AG04450 (cell line): Measurements from ENCODE around the gene LRRC4B. TPM values are rescaled to one million over a fixed set of nuclear protein-coding genes. Genes with fewer than 3 reads are reported as not detected.

Experiments
- CTCF ChIA-PET: fragments of 300-600, 350-600 bp; formaldehyde crosslinking; extraction: SDS; loops from one replicate; lab custom pipeline; 2022; ENCODE audit warnings: antibody characterized with exemption, inconsistent platforms; lab: Charles Lee
- POLR2A ChIA-PET: fragments of 350-600 bp; formaldehyde crosslinking; extraction: SDS; loops from one replicate; lab custom pipeline; 2021; ENCODE audit warnings: antibody characterized with exemption, inconsistent platforms; lab: Yijun Ruan, JAX
- DNase-seq: peaks from one replicate; pipeline ENCODE4 v3.0.0-alpha.2; 2011; ENCODE audit warnings: low read depth, low spot score
- H3K27ac ChIP-seq: one replicate; pipeline ENCODE4 v1.5.1; 2012; ENCODE audit warnings: low read depth, low read length, control low read depth
- H3K27me3 ChIP-seq: one replicate; pipeline ENCODE4 v1.6.0; 2012; ENCODE audit warnings: low read length; ENCODE audit not compliant: control insufficient read depth, insufficient read depth
- H3K4me3 ChIP-seq: 2 replicates; pipeline ENCODE4 v1.5.1; 2011; ENCODE audit warnings: mild to moderate bottlenecking, low read depth, low read length, control low read depth
- H3K9me3 ChIP-seq: 2 replicates; pipeline ENCODE4 v1.5.1; 2012; ENCODE audit warnings: low read length; ENCODE audit not compliant: control insufficient read depth, insufficient read depth
- CTCF ChIP-seq: IDR thresholded peaks from 2 replicates; pipeline ENCODE4 v1.5.1; 2011; ENCODE audit warnings: low read depth, low read length, control low read depth, inconsistent platforms
- polyA plus RNA-seq: library from polyadenylated mRNA; depleted of rRNA; stranded (reverse); fragments of >200 nt; gene quantifications from 2 replicates; pipeline ENCODE4 v1.2.3, GENCODE V29; 2011

The LRRC4B gene
- polyA plus RNA-seq, 1 experiment = not detected

- Histone ChIP-seq H3K27ac (no peak overlapping the region), H3K27me3 (peaks cover 43% of the 10 kb centered on the region), H3K4me3 (no peak overlapping the region), H3K9me3 (peaks cover 14% of the 10 kb centered on the region)
- TF ChIP-seq CTCF = no peak
- no peak for DNase-seq
- ChIA-PET POLR2A (no interaction called here), CTCF (interaction anchor here (0.6 kb wide), 1 partner anchor 564 kb away, joined by 4 read pairs; no protein-coding TSS in a partner anchor)
These were observed 77.8 kb downstream of the LRRC4B start for GRCh38 chr19:50490411-50490811.

- TF ChIP-seq CTCF = no peak
- Histone ChIP-seq H3K4me3 (no peak overlapping the region), H3K9me3 (peaks cover 14% of the 10 kb centered on the region), H3K27me3 (peaks cover 43% of the 10 kb centered on the region), H3K27ac (no peak overlapping the region)
- ChIA-PET CTCF (no interaction called here), POLR2A (no interaction called here)
- no peak for DNase-seq
These were observed 78.7 kb downstream of the LRRC4B start for GRCh38 chr19:50489461-50490011.

- Histone ChIP-seq H3K9me3 (peaks cover 14% of the 10 kb centered on the region), H3K4me3 (no peak overlapping the region), H3K27me3 (peaks cover 43% of the 10 kb centered on the region), H3K27ac (no peak overlapping the region)
- TF ChIP-seq CTCF = no peak
- CTCF ChIA-PET = interaction anchor here (0.5 to 1.1 kb wide), 4 partner anchors 10 to 143 kb away, joined by 3 to 7 read pairs (median 4); no protein-coding TSS in a partner anchor
- no peak for DNase-seq
- POLR2A ChIA-PET = interaction anchor here (0.9 kb wide), 1 partner anchor 20 kb away, joined by 5 read pairs; no protein-coding TSS in a partner anchor
These were observed 79.6 kb downstream of the LRRC4B start for GRCh38 chr19:50488389-50489194.

DNA sequence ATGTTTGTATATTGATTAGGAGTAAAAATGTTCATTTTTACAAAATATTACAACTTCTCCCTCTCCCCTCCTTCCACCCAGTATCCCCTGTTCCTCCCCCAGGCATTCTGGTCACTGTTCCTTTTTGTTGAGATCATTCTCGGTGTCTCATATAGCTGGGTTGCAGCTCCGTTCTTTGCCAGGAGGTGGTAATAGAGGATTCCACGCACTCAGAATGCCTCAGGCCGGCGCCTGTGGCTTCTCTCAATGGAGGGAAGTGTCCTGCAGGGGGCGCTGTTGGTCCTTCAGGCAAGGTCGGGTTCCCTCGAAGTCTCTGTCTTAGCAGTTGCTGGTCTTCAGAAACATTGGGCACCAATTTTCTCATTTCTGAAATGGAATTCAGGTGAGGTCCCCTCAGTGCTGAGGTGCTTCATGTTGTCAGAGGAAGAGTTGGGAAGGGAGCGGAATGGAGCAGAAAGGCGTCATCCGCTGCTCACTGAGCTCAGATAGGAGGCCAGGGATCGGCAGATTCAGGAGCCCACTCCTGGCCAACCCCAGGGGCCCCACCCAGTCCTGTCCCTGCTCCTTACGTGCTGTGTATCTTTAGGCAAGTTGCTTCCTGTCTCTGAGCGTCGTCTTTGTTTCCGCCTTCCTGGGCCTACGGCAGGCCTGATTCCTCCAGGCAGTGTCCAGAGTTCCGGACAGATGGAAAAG lies 81.3 kb downstream of the LRRC4B start:
- no peak overlapping the region for H3K27ac ChIP-seq
- no peak for DNase-seq
- no peak overlapping the region for H3K4me3 ChIP-seq
- peaks cover 29% of the 10 kb centered on the region for H3K27me3 ChIP-seq
- POLR2A ChIA-PET = no interaction called here
- TF ChIP-seq CTCF = peak; percentile 45
- H3K9me3 ChIP-seq = peaks cover 14% of the 10 kb centered on the region
- CTCF ChIA-PET = interaction anchor here (1.1 kb wide), 1 partner anchor 86 kb away, joined by 7 read pairs; no protein-coding TSS in a partner anchor
